ENCODE measurements around the gene SOX30.

SOX30 gene

GRCh38 chr5:157594675-157595459, 57.4 kb downstream of the SOX30 start:
- no peak for DNase-seq (ENCODE audit: low spot score)
- Histone ChIP-seq H3K27ac (no peak overlapping the region), H3K4me3 (no peak overlapping the region)
- TF ChIP-seq CTCF (IDR thresholded peaks at IDR 0.05), result no peak

- no peak for TF ChIP-seq CTCF (IDR thresholded peaks at IDR 0.05)
- no peak for DNase-seq (ENCODE audit: low spot score)
- Histone ChIP-seq H3K4me3 (no peak overlapping the region), H3K27ac (no peak overlapping the region)
Observed at GRCh38 chr5:157594257-157594656, 58.0 kb downstream of the SOX30 start.

- Histone ChIP-seq H3K4me3 (no peak overlapping the region), H3K27ac (no peak overlapping the region)
- no peak for DNase-seq (ENCODE audit: low spot score)
- no peak for TF ChIP-seq CTCF (IDR thresholded peaks at IDR 0.05)
Observed at GRCh38 chr5:157593052-157593757, 59.0 kb downstream of the SOX30 start.

- H3K4me3 ChIP-seq, result no peak overlapping the region
- no peak for DNase-seq (ENCODE audit: low spot score)
- H3K27ac ChIP-seq, result no peak overlapping the region
- TF ChIP-seq CTCF (IDR thresholded peaks at IDR 0.05), result no peak
Observed at GRCh38 chr5:157592594-157592993, 59.6 kb downstream of the SOX30 start.

- no peak for DNase-seq (ENCODE audit: low spot score)
- Histone ChIP-seq H3K4me3 (no peak overlapping the region), H3K27ac (no peak overlapping the region)
- TF ChIP-seq CTCF (IDR thresholded peaks at IDR 0.05), result no peak
Observed at GRCh38 chr5:157590478-157590877, 61.8 kb downstream of the SOX30 start.

- H3K27ac ChIP-seq, result no peak overlapping the region
- H3K4me3 ChIP-seq, result no peak overlapping the region
- TF ChIP-seq CTCF (IDR thresholded peaks at IDR 0.05), result no peak
- DNase-seq (ENCODE audit: low spot score), result no peak
Observed at GRCh38 chr5:157584628-157585027, 67.6 kb downstream of the SOX30 start.
